MCF 10A (cell line): ENCODE results near the gene SCML2. TPM values are rescaled to one million over a fixed set of nuclear protein-coding genes. Genes with fewer than 3 reads are reported as not detected.

Experiments used
- BruUV-seq: library from RNA; stranded (reverse); fragments of 400-500 nt; replicated peaks from 2 replicates; lab custom pipeline; 2021; lab: Mats Ljungman, UMichigan
- CTCF ChIA-PET: fragments of 300-600 bp; sonication (Branson Sonifier 250); formaldehyde crosslinking; extraction: SDS; loops from one replicate; lab custom pipeline; 2021; ENCODE audit warnings: antibody characterized with exemption, inconsistent platforms; lab: Yijun Ruan, JAX
- POLR2A ChIA-PET: fragments of 300-600, 350-650 bp; sonication (Branson Sonifier 250); formaldehyde crosslinking; extraction: SDS; loops from one replicate; lab custom pipeline; 2020; ENCODE audit warnings: antibody characterized with exemption, inconsistent platforms; lab: Yijun Ruan, JAX
- DNase-seq: peaks from one replicate; pipeline ENCODE4 v3.0.0-alpha.2; 2018; ENCODE audit not compliant: unreplicated experiment
- H3K27ac Mint-ChIP-seq: one replicate; pipeline ENCODE4 v1.8.0; 2022; ENCODE audit warnings: mild to moderate bottlenecking, low read depth, mixed read lengths; ENCODE audit not compliant: unreplicated experiment
- H3K27me3 Mint-ChIP-seq: one replicate; pipeline ENCODE4 v1.8.0; 2022; ENCODE audit warnings: mixed read lengths; ENCODE audit not compliant: insufficient read depth, unreplicated experiment
- H3K36me3 Mint-ChIP-seq: one replicate; pipeline ENCODE4 v1.8.0; 2022; ENCODE audit warnings: mild to moderate bottlenecking, moderate library complexity, mixed read lengths; ENCODE audit not compliant: insufficient read depth, unreplicated experiment
- H3K4me1 Mint-ChIP-seq: one replicate; pipeline ENCODE4 v1.8.0; 2022; ENCODE audit warnings: mixed read lengths; ENCODE audit not compliant: insufficient read depth, unreplicated experiment
- H3K4me3 Mint-ChIP-seq: one replicate; pipeline ENCODE4 v1.8.0; 2022; ENCODE audit warnings: mild to moderate bottlenecking, moderate library complexity, mixed read lengths; ENCODE audit not compliant: unreplicated experiment
- H3K9me3 Mint-ChIP-seq: one replicate; pipeline ENCODE4 v1.8.0; 2022; ENCODE audit warnings: mixed read lengths; ENCODE audit not compliant: unreplicated experiment
- CTCF ChIP-seq: fragments of 200-600 bp; IDR thresholded peaks from one replicate; pipeline ENCODE4 v1.8.0; 2022; ENCODE audit warnings: antibody characterized with exemption, mild to moderate bottlenecking; ENCODE audit not compliant: unreplicated experiment
- intact Hi-C: fragments of 100-400 bp; cut with micrococcal nuclease; formaldehyde crosslinking; loops from 2 replicates; pipeline ENCODE4 v1.14.1; 2022
- total RNA-seq: library from RNA; stranded (reverse); gene quantifications from 2 replicates; pipeline ENCODE4 v1.2.3, GENCODE V29; 2022

Gene SCML2
- total RNA-seq, 1 experiment from 2014 or later: 3.5 TPM

- TF ChIP-seq CTCF: no peak
- no peak for DNase-seq
- H3K27ac Mint-ChIP-seq: no peak overlapping the region
- no peaks in the 10 kb centered on the region for H3K27me3 Mint-ChIP-seq
- no peaks in the 10 kb centered on the region for H3K36me3 Mint-ChIP-seq
- no TSS peak for BruUV-seq
- no peaks in the 10 kb centered on the region for H3K9me3 Mint-ChIP-seq
- H3K4me1 Mint-ChIP-seq: no peaks in the 10 kb centered on the region
- ChIA-PET CTCF (interaction anchor here (1.2 to 1.3 kb wide), 2 partner anchors 12 to 23 kb away, joined by 3 to 4 read pairs; no protein-coding TSS in a partner anchor), POLR2A (no interaction called here)
- no peak overlapping the region for H3K4me3 Mint-ChIP-seq
- intact Hi-C loops: no loop called here
Measured at GRCh38 chrX:18278449-18278848, 76.0 kb downstream of the SCML2 start.

GRCh38 chrX:18272222-18272621, 82.3 kb downstream of the SCML2 start:
- POLR2A ChIA-PET: interaction anchor here (1.2 kb wide), 1 partner anchor 9 kb away, joined by 5 read pairs; no protein-coding TSS in a partner anchor
- BruUV-seq: no TSS peak
- intact Hi-C loops: no loop called here
- DNase-seq: no peak
- Mint-ChIP-seq H3K27me3 (no peaks in the 10 kb centered on the region), H3K27ac (no peak overlapping the region), H3K36me3 (no peaks in the 10 kb centered on the region), H3K9me3 (peaks cover 10% of the 10 kb centered on the region), H3K4me1 (no peaks in the 10 kb centered on the region), H3K4me3 (no peak overlapping the region)
- CTCF ChIA-PET: no interaction called here
- TF ChIP-seq CTCF: no peak

GRCh38 chrX:18271725-18272124, 82.8 kb downstream of the SCML2 start:
- Mint-ChIP-seq H3K27me3 (no peaks in the 10 kb centered on the region), H3K36me3 (no peaks in the 10 kb centered on the region), H3K9me3 (peaks cover 15% of the 10 kb centered on the region), H3K27ac (no peak overlapping the region), H3K4me3 (no peak overlapping the region), H3K4me1 (no peaks in the 10 kb centered on the region)
- TF ChIP-seq CTCF: no peak
- intact Hi-C loops: no loop called here
- no peak for DNase-seq
- BruUV-seq: no TSS peak
- POLR2A ChIA-PET: interaction anchor here (1.2 kb wide), 1 partner anchor 8 kb away, joined by 5 read pairs; no protein-coding TSS in a partner anchor
- CTCF ChIA-PET: no interaction called here

- CTCF ChIA-PET: no interaction called here
- H3K4me1 Mint-ChIP-seq: no peaks in the 10 kb centered on the region
Measured at GRCh38 chrX:18271309-18271708, 83.2 kb downstream of the SCML2 start.

More at GRCh38 chrX:18271309-18271708, 83.2 kb downstream of the SCML2 start:
- Mint-ChIP-seq H3K9me3 (peaks cover 15% of the 10 kb centered on the region), H3K27me3 (no peaks in the 10 kb centered on the region), H3K27ac (no peak overlapping the region), H3K4me3 (no peak overlapping the region), H3K36me3 (no peaks in the 10 kb centered on the region)
- DNase-seq: no peak
- POLR2A ChIA-PET: no interaction called here
- no peak for TF ChIP-seq CTCF
- no TSS peak for BruUV-seq
- intact Hi-C loops: no loop called here
